ENCODE data around the gene SNAP47. TPM values are rescaled to one million over a fixed set of nuclear protein-coding genes. Genes with fewer than 3 reads are reported as not detected.
A peak's percentile ranks its signal among the peaks of the same experiment; 100 is the strongest.

Gene SNAP47
- total RNA-seq, 1 donor from 2014 or later = 29.6 TPM

DNA sequence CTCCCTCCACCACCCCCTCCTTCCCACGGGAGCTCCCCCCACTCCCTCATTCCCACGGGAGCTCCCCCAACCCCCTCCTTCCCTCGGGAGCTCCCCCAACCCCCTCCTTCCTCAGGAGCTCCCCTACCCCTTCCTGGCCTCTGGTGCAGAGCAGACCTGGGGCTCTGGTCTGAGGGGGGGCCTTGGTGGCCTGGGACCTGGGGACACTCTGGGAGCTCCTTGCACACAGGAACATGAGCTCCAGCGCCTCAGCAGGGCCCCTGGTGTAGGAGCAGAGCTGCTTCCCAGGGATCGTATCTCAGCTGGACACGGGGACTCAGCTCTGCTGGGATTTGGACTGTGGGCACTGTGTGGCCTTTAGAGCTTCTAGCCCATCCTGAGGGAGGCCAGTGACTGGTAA is 60.5 kb downstream of the SNAP47 start:
- H3K9me3 Mint-ChIP-seq (ENCODE audit: unreplicated experiment) = peaks cover 5% of the 10 kb centered on the region
- H3K4me3 Mint-ChIP-seq (ENCODE audit: unreplicated experiment) = no peak overlapping the region
- peaks cover 34% of the 10 kb centered on the region for H3K27me3 Mint-ChIP-seq (ENCODE audit: unreplicated experiment)
- H3K36me3 Mint-ChIP-seq (ENCODE audit: unreplicated experiment) = no peaks in the 10 kb centered on the region
- no peak overlapping the region for H3K27ac Mint-ChIP-seq (ENCODE audit: unreplicated experiment)
- peak; percentile 71 for DNase-seq (ENCODE audit: extremely low spot score, unreplicated experiment)
- H3K4me1 Mint-ChIP-seq (ENCODE audit: unreplicated experiment) = peaks cover 32% of the 10 kb centered on the region
- TF ChIP-seq, protein P1, sequence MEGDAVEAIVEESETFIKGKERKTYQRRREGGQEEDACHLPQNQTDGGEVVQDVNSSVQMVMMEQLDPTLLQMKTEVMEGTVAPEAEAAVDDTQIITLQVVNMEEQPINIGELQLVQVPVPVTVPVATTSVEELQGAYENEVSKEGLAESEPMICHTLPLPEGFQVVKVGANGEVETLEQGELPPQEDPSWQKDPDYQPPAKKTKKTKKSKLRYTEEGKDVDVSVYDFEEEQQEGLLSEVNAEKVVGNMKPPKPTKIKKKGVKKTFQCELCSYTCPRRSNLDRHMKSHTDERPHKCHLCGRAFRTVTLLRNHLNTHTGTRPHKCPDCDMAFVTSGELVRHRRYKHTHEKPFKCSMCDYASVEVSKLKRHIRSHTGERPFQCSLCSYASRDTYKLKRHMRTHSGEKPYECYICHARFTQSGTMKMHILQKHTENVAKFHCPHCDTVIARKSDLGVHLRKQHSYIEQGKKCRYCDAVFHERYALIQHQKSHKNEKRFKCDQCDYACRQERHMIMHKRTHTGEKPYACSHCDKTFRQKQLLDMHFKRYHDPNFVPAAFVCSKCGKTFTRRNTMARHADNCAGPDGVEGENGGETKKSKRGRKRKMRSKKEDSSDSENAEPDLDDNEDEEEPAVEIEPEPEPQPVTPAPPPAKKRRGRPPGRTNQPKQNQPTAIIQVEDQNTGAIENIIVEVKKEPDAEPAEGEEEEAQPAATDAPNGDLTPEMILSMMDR (IDR thresholded peaks at IDR 0.05) = no peak

DNA sequence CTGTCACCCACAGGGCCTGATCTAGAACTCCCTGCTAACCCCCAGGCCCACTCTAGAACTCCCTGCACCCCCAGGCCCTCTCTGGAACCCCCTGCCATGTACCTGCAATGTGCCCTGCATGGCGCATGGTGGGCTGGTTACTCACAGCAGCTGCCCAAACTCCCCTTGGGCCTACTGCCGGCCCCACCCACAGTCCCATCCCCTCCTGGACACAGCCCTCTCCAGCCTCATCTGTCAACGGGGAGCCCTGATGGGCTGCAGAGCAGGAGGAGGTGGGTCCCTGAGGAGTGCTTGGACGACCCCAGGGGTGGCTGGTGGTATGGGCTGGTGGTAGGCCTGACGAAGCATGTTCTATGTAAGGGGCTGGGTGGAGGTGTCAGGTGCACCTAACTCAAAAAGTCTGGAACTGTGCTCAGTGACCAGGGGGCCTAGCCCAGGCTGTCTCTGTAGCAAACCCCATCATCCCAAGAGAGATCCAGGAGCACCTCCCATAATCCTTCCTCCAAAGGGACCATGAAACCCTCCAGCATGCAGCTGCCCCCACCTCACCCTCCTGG is 61.2 kb downstream of the SNAP47 start:
- Mint-ChIP-seq H3K9me3 (ENCODE audit: unreplicated experiment) (peaks cover 5% of the 10 kb centered on the region), H3K4me1 (ENCODE audit: unreplicated experiment) (peaks cover 32% of the 10 kb centered on the region), H3K4me3 (ENCODE audit: unreplicated experiment) (no peak overlapping the region), H3K27ac (ENCODE audit: unreplicated experiment) (no peak overlapping the region), H3K27me3 (ENCODE audit: unreplicated experiment) (peaks cover 41% of the 10 kb centered on the region), H3K36me3 (ENCODE audit: unreplicated experiment) (no peaks in the 10 kb centered on the region)
- TF ChIP-seq, protein P1 (IDR thresholded peaks at IDR 0.05) = no peak
- peak; percentile 80 for DNase-seq (ENCODE audit: extremely low spot score, unreplicated experiment)

DNA sequence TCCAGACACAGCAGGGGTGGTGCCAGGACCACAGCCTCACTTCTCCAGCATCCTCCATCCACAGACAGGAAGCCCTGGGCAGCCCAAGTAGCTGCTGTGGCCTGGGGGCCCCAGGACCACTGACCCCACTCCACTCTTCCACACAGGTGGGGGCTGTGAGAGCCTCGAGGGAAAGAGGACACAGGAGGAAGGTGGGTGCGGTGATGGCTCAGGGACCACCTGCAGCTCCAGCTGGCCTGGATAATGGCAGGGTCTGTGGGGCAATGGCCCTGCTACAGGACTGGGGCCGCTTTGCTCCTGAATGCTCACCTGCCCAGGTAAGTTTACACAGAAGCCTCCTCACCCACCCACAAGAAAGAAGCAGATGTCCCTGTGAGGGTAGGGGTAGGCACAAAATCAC is 61.9 kb downstream of the SNAP47 start:
- peaks cover 5% of the 10 kb centered on the region for H3K9me3 Mint-ChIP-seq (ENCODE audit: unreplicated experiment)
- TF ChIP-seq, protein P1 (IDR thresholded peaks at IDR 0.05) = no peak
- DNase-seq (ENCODE audit: extremely low spot score, unreplicated experiment) = peak; percentile 60
- peaks cover 30% of the 10 kb centered on the region for H3K4me1 Mint-ChIP-seq (ENCODE audit: unreplicated experiment)
- no peak overlapping the region for H3K4me3 Mint-ChIP-seq (ENCODE audit: unreplicated experiment)
- peaks cover under 1% of the 10 kb centered on the region for H3K36me3 Mint-ChIP-seq (ENCODE audit: unreplicated experiment)
- peaks cover 48% of the 10 kb centered on the region for H3K27me3 Mint-ChIP-seq (ENCODE audit: unreplicated experiment)
- no peak overlapping the region for H3K27ac Mint-ChIP-seq (ENCODE audit: unreplicated experiment)

DNA sequence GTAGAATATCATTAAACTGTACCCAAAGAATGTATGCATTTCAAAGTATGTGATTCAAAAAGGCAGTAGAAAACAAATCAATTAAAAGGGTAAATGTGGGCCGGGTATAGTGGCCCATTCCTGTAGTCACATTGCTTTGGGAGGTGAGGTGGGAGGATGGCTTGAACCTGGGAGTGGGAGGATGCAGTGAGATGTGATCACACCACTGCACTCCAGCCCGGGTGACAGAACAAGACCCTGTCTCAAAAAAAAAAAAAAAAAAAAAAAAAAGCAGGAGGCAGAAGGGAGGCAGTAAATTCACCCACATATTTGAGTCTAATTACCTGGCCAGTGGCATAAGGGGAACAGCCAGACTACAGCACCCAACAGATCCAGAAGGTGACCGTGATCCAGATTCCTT is 62.4 kb downstream of the SNAP47 start:
- TF ChIP-seq, protein P1 (IDR thresholded peaks at IDR 0.05) = no peak
- H3K36me3 Mint-ChIP-seq (ENCODE audit: unreplicated experiment) = peaks cover 1% of the 10 kb centered on the region
- no peak for DNase-seq (ENCODE audit: extremely low spot score, unreplicated experiment)
- H3K27ac Mint-ChIP-seq (ENCODE audit: unreplicated experiment) = no peak overlapping the region
- H3K4me1 Mint-ChIP-seq (ENCODE audit: unreplicated experiment) = peaks cover 25% of the 10 kb centered on the region
- peaks cover 52% of the 10 kb centered on the region for H3K27me3 Mint-ChIP-seq (ENCODE audit: unreplicated experiment)
- no peak overlapping the region for H3K4me3 Mint-ChIP-seq (ENCODE audit: unreplicated experiment)
- peaks cover 9% of the 10 kb centered on the region for H3K9me3 Mint-ChIP-seq (ENCODE audit: unreplicated experiment)

DNA sequence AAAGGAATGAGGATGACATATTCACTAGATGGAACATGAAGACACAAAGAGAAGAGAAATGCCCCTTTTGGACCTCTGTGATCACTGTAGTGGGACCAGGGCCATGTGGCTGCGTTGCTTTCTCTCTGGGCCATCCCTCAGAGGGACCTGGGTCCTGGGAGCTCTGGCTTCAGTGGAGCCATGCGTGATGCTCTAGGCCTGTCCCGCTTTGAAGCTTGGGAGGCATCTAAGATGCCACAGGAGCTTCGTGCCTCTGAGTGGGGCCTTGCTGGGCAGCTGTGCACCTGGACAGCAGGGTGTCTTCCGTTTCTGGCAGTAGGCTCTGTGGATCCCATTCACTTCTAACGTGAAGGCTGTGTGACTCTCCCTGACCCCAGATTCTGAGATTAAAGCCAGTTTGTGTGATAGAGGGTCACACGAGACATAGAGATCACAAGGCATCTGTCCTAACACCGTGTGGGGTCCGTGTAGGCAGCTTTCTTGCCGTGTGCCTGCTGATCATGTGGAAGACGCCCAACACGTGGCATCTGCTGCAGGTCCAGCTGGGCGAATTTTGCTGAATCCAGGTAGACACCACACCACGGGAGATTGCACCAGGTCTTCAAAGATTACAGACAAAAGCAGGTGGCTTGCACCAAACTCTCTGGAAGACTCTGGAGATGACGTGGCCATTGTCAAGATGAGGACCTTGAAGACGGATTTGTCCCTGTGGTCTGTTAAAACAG is 63.0 kb downstream of the SNAP47 start:
- H3K27ac Mint-ChIP-seq (ENCODE audit: unreplicated experiment) = no peak overlapping the region
- no peak overlapping the region for H3K4me3 Mint-ChIP-seq (ENCODE audit: unreplicated experiment)
- peaks cover 1% of the 10 kb centered on the region for H3K36me3 Mint-ChIP-seq (ENCODE audit: unreplicated experiment)
- TF ChIP-seq, protein P1 (IDR thresholded peaks at IDR 0.05) = no peak
- peaks cover 19% of the 10 kb centered on the region for H3K4me1 Mint-ChIP-seq (ENCODE audit: unreplicated experiment)
- H3K27me3 Mint-ChIP-seq (ENCODE audit: unreplicated experiment) = peaks cover 56% of the 10 kb centered on the region
- peak; percentile 63 for DNase-seq (ENCODE audit: extremely low spot score, unreplicated experiment)
- H3K9me3 Mint-ChIP-seq (ENCODE audit: unreplicated experiment) = peaks cover 13% of the 10 kb centered on the region
